Measurements from ENCODE around the gene SELENOK.
"Not testable (repeated sequence)": the region's sequence is repeated elsewhere in the genome, so short reads cannot be mapped to it uniquely, and the experiment has no call there.

Gene SELENOK

GRCh38 chr3:53891497-53892285 is at the start of gene SELENOK:
TSS of gene SELENOK (minus strand) at chr3:53891859.
- DNase-seq = peak; percentile 95

- no peak for DNase-seq
Observed at GRCh38 chr3:53941184-53941583, 49.5 kb upstream of the SELENOK start.

GRCh38 chr3:53940623-53941022 is 49.0 kb upstream of the SELENOK start:
- no peak for DNase-seq

- no peak for DNase-seq
Observed at GRCh38 chr3:53939813-53940212, 48.2 kb upstream of the SELENOK start.

GRCh38 chr3:53939086-53939582 is 47.5 kb upstream of the SELENOK start:
- no peak for DNase-seq

GRCh38 chr3:53938645-53939044 is 47.0 kb upstream of the SELENOK start:
- DNase-seq = peak; percentile 10

- no peak for DNase-seq
Observed at GRCh38 chr3:53936347-53936746, 44.7 kb upstream of the SELENOK start.

- no peak for DNase-seq
Observed at GRCh38 chr3:53935283-53935901, 43.7 kb upstream of the SELENOK start.

GRCh38 chr3:53927208-53927872 is 35.7 kb upstream of the SELENOK start:
- not testable (repeated sequence) for DNase-seq

- DNase-seq = no peak
Observed at GRCh38 chr3:53921296-53921695, 29.6 kb upstream of the SELENOK start.

GRCh38 chr3:53919741-53920140 is 28.1 kb upstream of the SELENOK start:
- DNase-seq = no peak

- no peak for DNase-seq
Observed at GRCh38 chr3:53913401-53913800, 21.7 kb upstream of the SELENOK start.

GRCh38 chr3:53902711-53903110 is 11.1 kb upstream of the SELENOK start:
- DNase-seq = no peak

GRCh38 chr3:53902067-53902466 is 10.4 kb upstream of the SELENOK start:
- DNase-seq = no peak

- DNase-seq = no peak
Observed at GRCh38 chr3:53900666-53901331, 9.1 kb upstream of the SELENOK start.

GRCh38 chr3:53899750-53900149 is 8.1 kb upstream of the SELENOK start:
- no peak for DNase-seq

GRCh38 chr3:53892286-53892637 is 603 bp upstream of the SELENOK start:
- DNase-seq = no peak

- DNase-seq = peak; percentile 33
Observed at GRCh38 chr3:53890726-53891475, 758 bp downstream of the SELENOK start.

- no peak for DNase-seq
Observed at GRCh38 chr3:53888232-53888631, 3.4 kb downstream of the SELENOK start.

- DNase-seq = no peak
Observed at GRCh38 chr3:53887446-53887845, 4.2 kb downstream of the SELENOK start.

- DNase-seq = no peak
Observed at GRCh38 chr3:53885239-53885638, 6.4 kb downstream of the SELENOK start.

- no peak for DNase-seq
Observed at GRCh38 chr3:53884623-53885022, 7.0 kb downstream of the SELENOK start.

GRCh38 chr3:53883008-53883407 is 8.7 kb downstream of the SELENOK start:
- no peak for DNase-seq

Measured in activated T-cell treated with anti-CD3 and anti-CD28 coated beads for 4 hours (primary cell).